Neural cell (in vitro differentiated cells): ENCODE results near the gene ATP23. TPM values are rescaled to one million over a fixed set of nuclear protein-coding genes. Genes with fewer than 3 reads are reported as not detected.

Experiments used
- H2AFZ ChIP-seq: fragments of 200-600, 300-800 bp; sonication (generic), shearing (Covaris generic); 2 replicates; pipeline ENCODE4 v1.6.0; 2014; ENCODE audit warnings: low read depth, mild to moderate bottlenecking, antibody characterized with exemption, low read length, moderate library complexity
- H3F3A ChIP-seq: fragments of 200-600 bp; shearing (Covaris generic); 2 replicates; pipeline ENCODE4 v1.6.1; 2016; ENCODE audit warnings: mild to moderate bottlenecking, moderate library complexity, mixed read lengths, antibody characterized with exemption, low read length; ENCODE audit not compliant: insufficient read depth, poor library complexity, severe bottlenecking
- H3K27ac ChIP-seq: fragments of 200-600, 300-800 bp; sonication (generic), shearing (Covaris generic); 2 replicates; pipeline ENCODE4 v1.5.1; 2014; ENCODE audit warnings: mild to moderate bottlenecking, low read length, moderate library complexity
- H3K27me3 ChIP-seq: fragments of 300-800, 200-600 bp; sonication (generic), shearing (Covaris generic); 2 replicates; pipeline ENCODE4 v1.6.0; 2014; ENCODE audit warnings: mild to moderate bottlenecking, low read depth, low read length, moderate library complexity; ENCODE audit not compliant: insufficient read depth
- H3K36me3 ChIP-seq: fragments of 300-800, 200-600 bp; sonication (generic), shearing (Covaris generic); 2 replicates; pipeline ENCODE4 v1.5.1; 2014; ENCODE audit warnings: mild to moderate bottlenecking, antibody characterized with exemption, low read length, moderate library complexity; ENCODE audit not compliant: insufficient read depth
- H3K4me2 ChIP-seq: fragments of 300-800, 200-600 bp; sonication (generic), shearing (Covaris generic); 2 replicates; pipeline ENCODE4 v1.6.0; 2014; ENCODE audit warnings: mild to moderate bottlenecking, low read length
- H3K4me3 ChIP-seq: fragments of 300-800, 200-600 bp; sonication (generic), shearing (Covaris generic); 2 replicates; pipeline ENCODE4 v1.5.1; 2014; ENCODE audit warnings: mild to moderate bottlenecking, low read length, moderate library complexity
- H3K79me2 ChIP-seq: fragments of 200-600 bp; shearing (Covaris generic); replicated peaks from 2 replicates; pipeline ENCODE4 v1.6.0; 2014; ENCODE audit warnings: mild to moderate bottlenecking, low read length, moderate library complexity; ENCODE audit not compliant: insufficient read depth
- H3K9ac ChIP-seq: fragments of 300-800, 200-600 bp; sonication (generic), shearing (Covaris generic); 2 replicates; pipeline ENCODE4 v1.6.1; 2016; ENCODE audit warnings: mild to moderate bottlenecking, low read length, mixed read lengths
- H3K9me2 ChIP-seq: fragments of 200-600 bp; shearing (Covaris generic); 2 replicates; pipeline ENCODE4 v1.6.1; 2016; ENCODE audit warnings: mild to moderate bottlenecking, low read length, mixed read lengths; ENCODE audit not compliant: insufficient read depth
- H3K9me3 ChIP-seq: fragments of 200-600, 300-800 bp; sonication (generic), shearing (Covaris generic); 2 replicates; pipeline ENCODE4 v1.6.1; 2016; ENCODE audit warnings: mild to moderate bottlenecking, mixed run types, low read length, moderate library complexity, mixed read lengths
- H4K20me1 ChIP-seq: fragments of 200-600 bp; shearing (Covaris generic); 2 replicates; pipeline ENCODE4 v1.6.1; 2016; ENCODE audit warnings: mild to moderate bottlenecking, mixed run types; ENCODE audit not compliant: insufficient read depth
- EP300 ChIP-seq: fragments of 450-650 bp; conservative IDR thresholded peaks from 2 replicates; pipeline ENCODE4 v1.6.1; 2014; ENCODE audit warnings: antibody characterized with exemption, mild to moderate bottlenecking, moderate library complexity; ENCODE audit not compliant: poor library complexity, severe bottlenecking
- EZH2 ChIP-seq: fragments of 200-600, 300-800 bp; shearing (Covaris generic), sonication (generic); IDR thresholded peaks from 2 replicates; pipeline ENCODE4 v1.6.1; 2014; ENCODE audit warnings: antibody characterized with exemption, low read length, borderline replicate concordance, mild to moderate bottlenecking; ENCODE audit not compliant: insufficient read depth, poor library complexity, severe bottlenecking
- MXI1 ChIP-seq: fragments of 450-650 bp; conservative IDR thresholded peaks from 2 replicates; pipeline ENCODE4 v1.6.1; 2014; ENCODE audit warnings: antibody characterized with exemption, mild to moderate bottlenecking; ENCODE audit not compliant: poor library complexity, severe bottlenecking
- POLR2AphosphoS5 ChIP-seq: IDR thresholded peaks from 2 replicates; pipeline ENCODE4 v1.6.1; 2012
- RAD21 ChIP-seq: fragments of 450-650 bp; conservative IDR thresholded peaks from 2 replicates; pipeline ENCODE4 v1.6.1; 2014; ENCODE audit warnings: antibody characterized with exemption, mild to moderate bottlenecking, moderate library complexity
- SMC3 ChIP-seq: fragments of 450-650 bp; conservative IDR thresholded peaks from 2 replicates; pipeline ENCODE4 v1.6.1; 2014; ENCODE audit warnings: antibody characterized with exemption, mild to moderate bottlenecking, moderate library complexity; ENCODE audit not compliant: poor library complexity
- TAF1 ChIP-seq: IDR thresholded peaks from 2 replicates; pipeline ENCODE4 v1.6.1; 2012; ENCODE audit warnings: low read depth
- polyA plus RNA-seq: library from polyadenylated mRNA; depleted of rRNA; stranded (reverse); fragments of >200 nt; gene quantifications from 2 replicates; pipeline ENCODE4 v1.2.3, GENCODE V29; 2014
- TF ChIP-seq, protein P1 (sequence below): IDR thresholded peaks from 2 replicates; pipeline ENCODE4 v1.6.1; 2012; ENCODE audit warnings: borderline replicate concordance
- TF ChIP-seq, protein P2 (sequence below): fragments of 450-650 bp; IDR thresholded peaks from 2 replicates; pipeline ENCODE4 v1.5.1; 2014; ENCODE audit warnings: antibody characterized with exemption, mild to moderate bottlenecking, moderate library complexity; ENCODE audit not compliant: poor library complexity, severe bottlenecking

ATP23 gene
- polyA plus RNA-seq, 1 donor from 2014 or later = 5.7 TPM

DNA sequence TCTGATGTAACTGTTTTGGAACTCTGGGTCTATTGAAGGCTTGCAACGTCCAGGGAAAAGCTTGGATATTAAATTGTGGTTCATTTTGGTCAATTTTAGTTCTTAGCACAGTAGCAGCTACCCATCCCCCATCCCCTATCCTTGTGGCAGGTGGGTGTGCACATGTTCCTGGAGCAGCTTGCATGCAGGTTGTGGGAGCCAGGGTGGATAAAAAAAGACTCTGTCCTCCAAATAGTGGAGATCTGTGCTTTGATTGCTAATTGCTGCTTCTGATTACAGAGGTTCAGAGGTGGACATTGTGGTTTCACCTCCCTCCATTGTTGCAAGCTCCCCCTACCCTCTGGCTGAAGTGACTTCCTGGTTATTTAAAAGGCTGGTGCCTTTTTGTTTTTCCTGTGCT lies 23.1 kb downstream of the ATP23 start:
- Histone ChIP-seq H3K27ac (no peak overlapping the region), H2AFZ (no peak overlapping the region), H3K36me3 (no peaks in the 10 kb centered on the region), H3K4me2 (no peak overlapping the region), H4K20me1 (no peaks in the 10 kb centered on the region), H3K9me2 (no peaks in the 10 kb centered on the region), H3K9ac (no peak overlapping the region), H3K4me3 (no peak overlapping the region), H3K27me3 (no peaks in the 10 kb centered on the region), H3F3A (no peaks in the 10 kb centered on the region), H3K79me2 (no peaks in the 10 kb centered on the region), H3K9me3 (peaks cover 5% of the 10 kb centered on the region)
- TF ChIP-seq, protein P1, sequence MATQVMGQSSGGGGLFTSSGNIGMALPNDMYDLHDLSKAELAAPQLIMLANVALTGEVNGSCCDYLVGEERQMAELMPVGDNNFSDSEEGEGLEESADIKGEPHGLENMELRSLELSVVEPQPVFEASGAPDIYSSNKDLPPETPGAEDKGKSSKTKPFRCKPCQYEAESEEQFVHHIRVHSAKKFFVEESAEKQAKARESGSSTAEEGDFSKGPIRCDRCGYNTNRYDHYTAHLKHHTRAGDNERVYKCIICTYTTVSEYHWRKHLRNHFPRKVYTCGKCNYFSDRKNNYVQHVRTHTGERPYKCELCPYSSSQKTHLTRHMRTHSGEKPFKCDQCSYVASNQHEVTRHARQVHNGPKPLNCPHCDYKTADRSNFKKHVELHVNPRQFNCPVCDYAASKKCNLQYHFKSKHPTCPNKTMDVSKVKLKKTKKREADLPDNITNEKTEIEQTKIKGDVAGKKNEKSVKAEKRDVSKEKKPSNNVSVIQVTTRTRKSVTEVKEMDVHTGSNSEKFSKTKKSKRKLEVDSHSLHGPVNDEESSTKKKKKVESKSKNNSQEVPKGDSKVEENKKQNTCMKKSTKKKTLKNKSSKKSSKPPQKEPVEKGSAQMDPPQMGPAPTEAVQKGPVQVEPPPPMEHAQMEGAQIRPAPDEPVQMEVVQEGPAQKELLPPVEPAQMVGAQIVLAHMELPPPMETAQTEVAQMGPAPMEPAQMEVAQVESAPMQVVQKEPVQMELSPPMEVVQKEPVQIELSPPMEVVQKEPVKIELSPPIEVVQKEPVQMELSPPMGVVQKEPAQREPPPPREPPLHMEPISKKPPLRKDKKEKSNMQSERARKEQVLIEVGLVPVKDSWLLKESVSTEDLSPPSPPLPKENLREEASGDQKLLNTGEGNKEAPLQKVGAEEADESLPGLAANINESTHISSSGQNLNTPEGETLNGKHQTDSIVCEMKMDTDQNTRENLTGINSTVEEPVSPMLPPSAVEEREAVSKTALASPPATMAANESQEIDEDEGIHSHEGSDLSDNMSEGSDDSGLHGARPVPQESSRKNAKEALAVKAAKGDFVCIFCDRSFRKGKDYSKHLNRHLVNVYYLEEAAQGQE = no peak
- TF ChIP-seq EP300 (no peak), TAF1 (no peak), EZH2 (no peak), RAD21 (no peak), MXI1 (no peak), POLR2AphosphoS5 (no peak), SMC3 (no peak)
- TF ChIP-seq, protein P2, sequence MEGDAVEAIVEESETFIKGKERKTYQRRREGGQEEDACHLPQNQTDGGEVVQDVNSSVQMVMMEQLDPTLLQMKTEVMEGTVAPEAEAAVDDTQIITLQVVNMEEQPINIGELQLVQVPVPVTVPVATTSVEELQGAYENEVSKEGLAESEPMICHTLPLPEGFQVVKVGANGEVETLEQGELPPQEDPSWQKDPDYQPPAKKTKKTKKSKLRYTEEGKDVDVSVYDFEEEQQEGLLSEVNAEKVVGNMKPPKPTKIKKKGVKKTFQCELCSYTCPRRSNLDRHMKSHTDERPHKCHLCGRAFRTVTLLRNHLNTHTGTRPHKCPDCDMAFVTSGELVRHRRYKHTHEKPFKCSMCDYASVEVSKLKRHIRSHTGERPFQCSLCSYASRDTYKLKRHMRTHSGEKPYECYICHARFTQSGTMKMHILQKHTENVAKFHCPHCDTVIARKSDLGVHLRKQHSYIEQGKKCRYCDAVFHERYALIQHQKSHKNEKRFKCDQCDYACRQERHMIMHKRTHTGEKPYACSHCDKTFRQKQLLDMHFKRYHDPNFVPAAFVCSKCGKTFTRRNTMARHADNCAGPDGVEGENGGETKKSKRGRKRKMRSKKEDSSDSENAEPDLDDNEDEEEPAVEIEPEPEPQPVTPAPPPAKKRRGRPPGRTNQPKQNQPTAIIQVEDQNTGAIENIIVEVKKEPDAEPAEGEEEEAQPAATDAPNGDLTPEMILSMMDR = no peak

DNA sequence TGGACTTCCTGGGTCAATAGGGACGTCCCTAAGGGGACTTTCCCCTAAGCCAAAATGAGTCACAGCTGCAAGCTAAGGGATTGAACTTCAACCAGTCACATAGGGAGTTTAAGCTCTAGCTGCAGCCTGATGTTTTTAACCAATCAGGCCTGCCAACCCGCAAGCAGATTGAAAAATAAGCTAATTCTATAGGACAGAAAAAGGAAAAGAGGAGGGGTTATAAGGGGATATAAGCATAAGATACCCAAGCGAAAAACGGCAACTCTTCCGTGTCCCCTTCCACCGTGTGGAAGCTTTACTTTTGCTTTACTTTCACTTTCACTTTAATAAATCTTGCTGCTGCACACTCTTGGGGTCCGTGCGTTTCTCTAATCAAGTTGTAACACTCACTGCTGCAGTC lies 24.4 kb downstream of the ATP23 start:
- no peaks in the 10 kb centered on the region for H3K27me3 ChIP-seq
- no peaks in the 10 kb centered on the region for H3K9me2 ChIP-seq
- no peak overlapping the region for H2AFZ ChIP-seq
- H3K79me2 ChIP-seq = no peaks in the 10 kb centered on the region
- no peaks in the 10 kb centered on the region for H3F3A ChIP-seq
- H3K4me3 ChIP-seq = no peak overlapping the region
- no peak overlapping the region for H3K4me2 ChIP-seq
- no peak overlapping the region for H3K27ac ChIP-seq
- H3K36me3 ChIP-seq = no peaks in the 10 kb centered on the region
- TF ChIP-seq POLR2AphosphoS5 = no peak
- TF ChIP-seq, protein P1 = no peak
- TF ChIP-seq RAD21 = no peak
- TF ChIP-seq TAF1 = no peak
- TF ChIP-seq EP300 = no peak
- TF ChIP-seq, protein P2 = no peak
- no peak for TF ChIP-seq EZH2
- TF ChIP-seq MXI1 = no peak
- no peak for TF ChIP-seq SMC3
- H3K9me3 ChIP-seq = peaks cover 5% of the 10 kb centered on the region
- no peaks in the 10 kb centered on the region for H4K20me1 ChIP-seq
- H3K9ac ChIP-seq = no peak overlapping the region
